ENCODE results near the gene ALAD.
"Not testable (repeated sequence)": the region's sequence is repeated elsewhere in the genome, so short reads cannot be mapped to it uniquely, and the experiment has no call there.

Gene ALAD

GRCh38 chr9:113373256-113373655 is 27.8 kb downstream of the ALAD start:
- no peak for DNase-seq (ENCODE audit: low spot score)

- DNase-seq (ENCODE audit: low spot score) = no peak
These were observed 29.0 kb downstream of the ALAD start for GRCh38 chr9:113372059-113372458.

GRCh38 chr9:113370806-113371325 is 30.2 kb downstream of the ALAD start:
- no peak for DNase-seq (ENCODE audit: low spot score)

- no peak for DNase-seq (ENCODE audit: low spot score)
These were observed 31.3 kb downstream of the ALAD start for GRCh38 chr9:113369855-113370140.

GRCh38 chr9:113368982-113369854 is 31.9 kb downstream of the ALAD start:
- no peak for DNase-seq (ENCODE audit: low spot score)

GRCh38 chr9:113368348-113368981 is 32.6 kb downstream of the ALAD start:
- no peak for DNase-seq (ENCODE audit: low spot score)

- DNase-seq (ENCODE audit: low spot score) = not testable (repeated sequence)
These were observed 35.4 kb downstream of the ALAD start for GRCh38 chr9:113365652-113366051.

GRCh38 chr9:113364951-113365350 is 36.1 kb downstream of the ALAD start:
- no peak for DNase-seq (ENCODE audit: low spot score)

- no peak for DNase-seq (ENCODE audit: low spot score)
These were observed 37.7 kb downstream of the ALAD start for GRCh38 chr9:113363336-113363735.

- DNase-seq (ENCODE audit: low spot score) = no peak
These were observed 39.6 kb downstream of the ALAD start for GRCh38 chr9:113361304-113362018.

GRCh38 chr9:113360242-113360842 is 40.7 kb downstream of the ALAD start:
- DNase-seq (ENCODE audit: low spot score) = no peak

GRCh38 chr9:113359385-113359784 is 41.7 kb downstream of the ALAD start:
- no peak for DNase-seq (ENCODE audit: low spot score)

GRCh38 chr9:113356686-113357292 is 44.3 kb downstream of the ALAD start:
- no peak for DNase-seq (ENCODE audit: low spot score)

GRCh38 chr9:113355040-113355596 is 46.0 kb downstream of the ALAD start:
- DNase-seq (ENCODE audit: low spot score) = no peak

- DNase-seq (ENCODE audit: low spot score) = no peak
These were observed 48.7 kb downstream of the ALAD start for GRCh38 chr9:113352411-113352810.

- DNase-seq (ENCODE audit: low spot score) = no peak
These were observed 49.1 kb downstream of the ALAD start for GRCh38 chr9:113352006-113352405.

- no peak for DNase-seq (ENCODE audit: low spot score)
These were observed 50.1 kb downstream of the ALAD start for GRCh38 chr9:113350937-113351336.

- DNase-seq (ENCODE audit: low spot score) = no peak
These were observed 50.9 kb downstream of the ALAD start for GRCh38 chr9:113350107-113350661.

- peak; percentile 69 for DNase-seq (ENCODE audit: low spot score)
These were observed 51.5 kb downstream of the ALAD start, which contains the start of gene BSPRY for GRCh38 chr9:113349445-113350094. Gene BSPRY, plus strand, starts transcription at chr9:113349541. Its CDS starts 39 bp downstream, at chr9:113349580.

GRCh38 chr9:113349066-113349444 is 52.0 kb downstream of the ALAD start:
- DNase-seq (ENCODE audit: low spot score) = no peak

- no peak for DNase-seq (ENCODE audit: low spot score)
These were observed 52.6 kb downstream of the ALAD start for GRCh38 chr9:113348437-113348836.
